ENCODE results near the gene VPS45. TPM values are rescaled to one million over a fixed set of nuclear protein-coding genes. Genes with fewer than 3 reads are reported as not detected.

VPS45 gene
- total RNA-seq, 1 donor from 2014 or later, result 41.5 TPM

DNA sequence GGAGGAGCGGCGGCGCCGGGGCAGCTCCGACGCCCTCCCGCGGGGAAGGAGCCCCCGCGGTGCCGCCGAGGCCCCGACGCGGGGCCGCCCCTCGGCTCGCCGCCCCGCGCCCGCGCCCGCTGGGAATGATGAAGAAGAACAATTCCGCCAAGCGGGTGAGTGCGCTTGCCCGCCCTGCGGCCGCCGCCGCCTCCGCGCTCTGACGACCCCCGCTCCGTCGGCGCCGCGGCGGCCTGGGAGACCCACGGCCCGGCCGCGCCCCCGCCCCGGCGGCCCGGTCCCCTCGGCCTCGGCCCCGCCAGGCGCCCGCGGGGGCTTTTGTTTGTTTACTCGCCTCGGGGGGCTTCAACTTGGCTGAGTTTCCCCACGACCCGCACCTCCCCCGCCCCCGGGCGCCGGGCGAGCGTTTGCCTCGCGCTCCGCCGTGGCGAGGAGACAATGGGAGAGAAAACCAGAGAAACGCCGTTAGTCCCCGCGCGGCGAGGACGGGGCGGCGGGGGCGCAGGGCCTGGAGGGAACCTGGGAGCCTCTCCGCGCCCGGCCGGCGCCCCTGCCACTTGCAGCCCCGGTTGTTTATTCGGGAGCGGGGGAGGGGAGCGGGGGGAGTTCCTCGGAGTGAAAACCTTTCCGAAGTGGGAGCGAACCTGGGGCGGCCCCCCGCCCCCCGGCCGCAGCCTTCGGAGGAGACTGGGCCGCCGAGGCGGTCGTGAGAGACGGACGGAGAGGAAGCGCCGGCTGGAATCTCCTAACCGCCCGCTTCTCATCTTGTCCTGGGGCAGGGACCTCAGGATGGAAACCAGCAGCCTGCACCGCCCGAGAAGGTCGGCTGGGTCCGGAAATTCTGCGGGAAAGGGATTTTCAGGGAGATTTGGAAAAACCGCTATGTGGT is 82.8 kb downstream of the VPS45 start:
- TF ChIP-seq, protein P1, sequence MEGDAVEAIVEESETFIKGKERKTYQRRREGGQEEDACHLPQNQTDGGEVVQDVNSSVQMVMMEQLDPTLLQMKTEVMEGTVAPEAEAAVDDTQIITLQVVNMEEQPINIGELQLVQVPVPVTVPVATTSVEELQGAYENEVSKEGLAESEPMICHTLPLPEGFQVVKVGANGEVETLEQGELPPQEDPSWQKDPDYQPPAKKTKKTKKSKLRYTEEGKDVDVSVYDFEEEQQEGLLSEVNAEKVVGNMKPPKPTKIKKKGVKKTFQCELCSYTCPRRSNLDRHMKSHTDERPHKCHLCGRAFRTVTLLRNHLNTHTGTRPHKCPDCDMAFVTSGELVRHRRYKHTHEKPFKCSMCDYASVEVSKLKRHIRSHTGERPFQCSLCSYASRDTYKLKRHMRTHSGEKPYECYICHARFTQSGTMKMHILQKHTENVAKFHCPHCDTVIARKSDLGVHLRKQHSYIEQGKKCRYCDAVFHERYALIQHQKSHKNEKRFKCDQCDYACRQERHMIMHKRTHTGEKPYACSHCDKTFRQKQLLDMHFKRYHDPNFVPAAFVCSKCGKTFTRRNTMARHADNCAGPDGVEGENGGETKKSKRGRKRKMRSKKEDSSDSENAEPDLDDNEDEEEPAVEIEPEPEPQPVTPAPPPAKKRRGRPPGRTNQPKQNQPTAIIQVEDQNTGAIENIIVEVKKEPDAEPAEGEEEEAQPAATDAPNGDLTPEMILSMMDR (conservative IDR thresholded peaks at IDR 0.05), result no peak
- H3K4me3 Mint-ChIP-seq, result peak overlapping the region; percentile 97
- DNase-seq (ENCODE audit: extremely low spot score, unreplicated experiment), result peak; percentile 76
- H3K27ac Mint-ChIP-seq, result peak overlapping the region; percentile 91
- H3K27me3 Mint-ChIP-seq, result no peaks in the 10 kb centered on the region
- H3K9me3 Mint-ChIP-seq, result no peaks in the 10 kb centered on the region
- H3K4me1 Mint-ChIP-seq (ENCODE audit: unreplicated experiment), result peaks cover 36% of the 10 kb centered on the region
- peaks cover 25% of the 10 kb centered on the region for H3K36me3 Mint-ChIP-seq

DNA sequence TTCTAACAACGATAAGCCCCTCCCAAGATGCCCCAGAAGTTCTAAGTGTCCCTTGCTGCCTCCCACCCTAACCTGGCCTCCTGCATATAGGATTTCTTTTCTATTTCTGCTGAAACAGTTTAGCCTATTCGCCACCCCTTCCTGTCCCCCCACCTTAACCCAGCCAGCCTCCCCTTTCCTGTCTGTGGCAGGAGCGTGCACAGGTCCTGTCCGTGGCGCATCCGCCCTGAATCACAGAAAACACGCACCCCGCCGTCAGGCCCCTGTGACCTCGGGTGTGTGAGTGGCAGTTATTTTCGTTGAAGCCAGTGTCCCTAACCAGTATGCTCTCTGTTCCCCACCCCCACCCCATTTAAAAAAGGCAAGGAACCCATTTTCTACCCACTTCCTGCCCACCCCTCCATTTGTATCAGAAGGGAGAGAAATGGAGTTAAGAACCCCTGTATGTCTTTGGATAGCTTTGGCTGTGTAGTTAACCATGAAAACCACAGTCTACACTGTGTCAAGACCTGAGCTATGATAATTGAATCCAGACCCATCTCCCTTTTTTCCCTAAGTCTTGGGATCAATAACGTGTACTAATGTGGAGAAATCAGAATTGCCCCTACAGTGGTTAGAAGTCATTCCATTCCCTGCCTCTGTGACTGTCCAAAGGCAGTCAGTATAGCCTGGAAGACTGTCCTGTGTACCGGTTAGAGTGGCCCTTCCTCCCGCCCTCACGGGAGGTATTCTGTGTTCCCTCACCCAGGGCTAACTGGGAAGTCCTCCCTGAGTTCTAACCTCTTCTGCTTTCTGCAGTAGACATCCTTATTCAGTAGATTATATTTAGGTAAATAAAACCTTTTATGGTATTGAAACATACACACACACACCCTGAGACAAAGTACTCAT is 84.0 kb downstream of the VPS45 start:
- Mint-ChIP-seq H3K36me3 (peaks cover 31% of the 10 kb centered on the region), H3K27ac (peak overlapping the region; percentile 91), H3K27me3 (no peaks in the 10 kb centered on the region), H3K4me1 (ENCODE audit: unreplicated experiment) (peaks cover 36% of the 10 kb centered on the region), H3K9me3 (no peaks in the 10 kb centered on the region), H3K4me3 (peak overlapping the region; percentile 94)
- DNase-seq (ENCODE audit: extremely low spot score, unreplicated experiment), result no peak
- TF ChIP-seq, protein P1 (conservative IDR thresholded peaks at IDR 0.05), result no peak

DNA sequence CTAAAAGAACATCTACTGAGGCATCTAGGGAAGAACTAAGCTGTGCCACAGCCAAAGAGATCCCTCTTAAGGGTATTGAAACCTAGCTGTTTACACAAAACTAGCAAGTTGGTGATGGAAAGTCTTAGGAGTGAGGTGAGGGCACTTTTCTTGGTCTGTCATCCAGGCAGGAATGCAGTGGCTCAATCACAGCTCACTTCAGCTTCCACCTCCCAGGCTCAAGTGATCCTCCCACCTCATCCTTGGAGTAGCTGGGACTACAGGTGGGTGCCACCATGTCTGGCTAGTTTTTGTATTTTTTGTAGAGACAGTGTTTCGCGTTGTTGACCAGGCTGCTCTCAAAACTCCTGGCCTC is 84.6 kb downstream of the VPS45 start:
- H3K27ac Mint-ChIP-seq, result peak overlapping the region; percentile 91
- H3K36me3 Mint-ChIP-seq, result peaks cover 37% of the 10 kb centered on the region

DNA sequence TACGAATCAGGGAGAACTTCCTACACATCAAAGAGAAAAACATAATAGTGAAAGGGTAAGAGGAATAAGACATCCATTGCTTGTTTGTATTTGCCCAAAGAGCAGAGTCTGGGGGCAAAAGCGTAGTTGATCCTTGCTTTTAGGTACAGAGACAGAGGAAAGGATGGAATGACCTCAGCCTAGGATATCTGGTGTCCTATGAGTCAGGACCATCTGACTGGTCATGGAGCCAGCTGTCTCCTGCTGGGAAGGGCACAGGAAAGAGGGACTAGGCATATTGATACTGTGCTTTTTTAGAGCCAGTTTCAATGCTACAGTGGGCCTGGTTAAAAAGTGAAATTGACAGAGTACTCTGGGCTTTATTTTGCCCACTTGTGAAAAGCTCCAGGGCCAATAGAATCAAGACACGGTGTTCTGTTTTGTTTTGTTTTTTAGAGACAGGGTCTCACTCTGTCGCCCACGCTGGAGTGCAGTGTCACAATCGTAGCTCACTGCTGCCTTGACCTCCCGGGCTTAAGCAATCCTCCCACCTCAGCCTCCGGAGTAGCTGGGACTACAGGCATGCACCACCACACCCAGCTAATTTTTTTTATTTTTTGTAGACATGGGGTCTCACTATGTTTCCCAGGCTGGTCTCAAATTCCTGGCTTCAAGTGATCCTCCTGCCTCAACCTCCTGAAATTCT is 85.3 kb downstream of the VPS45 start:
- TF ChIP-seq, protein P1 (conservative IDR thresholded peaks at IDR 0.05), result no peak
- peak overlapping the region; percentile 80 for H3K4me3 Mint-ChIP-seq
- no peaks in the 10 kb centered on the region for H3K9me3 Mint-ChIP-seq
- H3K36me3 Mint-ChIP-seq, result peaks cover 41% of the 10 kb centered on the region
- no peak for DNase-seq (ENCODE audit: extremely low spot score, unreplicated experiment)
- no peak overlapping the region for H3K27ac Mint-ChIP-seq
- H3K27me3 Mint-ChIP-seq, result no peaks in the 10 kb centered on the region
- peaks cover 33% of the 10 kb centered on the region for H3K4me1 Mint-ChIP-seq (ENCODE audit: unreplicated experiment)

More for the DNA sequence above, 84.6 kb downstream of the VPS45 start:
- peak overlapping the region; percentile 94 for H3K4me3 Mint-ChIP-seq
- H3K27me3 Mint-ChIP-seq, result no peaks in the 10 kb centered on the region
- TF ChIP-seq, protein P1 (conservative IDR thresholded peaks at IDR 0.05), result no peak
- no peaks in the 10 kb centered on the region for H3K9me3 Mint-ChIP-seq
- peaks cover 36% of the 10 kb centered on the region for H3K4me1 Mint-ChIP-seq (ENCODE audit: unreplicated experiment)
- DNase-seq (ENCODE audit: extremely low spot score, unreplicated experiment), result no peak

DNA sequence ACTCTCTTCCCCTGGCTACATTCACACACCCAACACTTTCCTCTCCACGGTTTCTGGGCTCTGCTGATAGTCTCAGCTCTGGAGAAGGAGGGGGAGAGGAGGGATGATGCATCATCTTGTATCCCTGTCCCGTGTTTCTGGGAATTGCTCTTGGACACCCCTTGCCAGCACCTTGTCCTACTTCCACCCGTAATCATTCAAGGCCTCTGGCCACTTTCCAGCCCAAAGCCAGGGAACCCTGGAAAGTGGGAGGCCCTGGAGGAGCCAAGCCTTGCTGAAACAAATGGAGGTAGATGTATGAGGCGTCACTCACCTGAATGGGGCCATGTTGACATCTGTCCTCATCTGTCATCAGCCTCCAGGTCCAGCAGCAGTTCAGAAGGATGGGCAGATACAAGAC is 86.6 kb downstream of the VPS45 start:
- Mint-ChIP-seq H3K27ac (peak overlapping the region; percentile 1), H3K4me1 (ENCODE audit: unreplicated experiment) (peaks cover 22% of the 10 kb centered on the region), H3K4me3 (peak overlapping the region; percentile 61), H3K36me3 (peaks cover 44% of the 10 kb centered on the region), H3K27me3 (no peaks in the 10 kb centered on the region), H3K9me3 (no peaks in the 10 kb centered on the region)
- no peak for DNase-seq (ENCODE audit: extremely low spot score, unreplicated experiment)
- TF ChIP-seq, protein P1 (conservative IDR thresholded peaks at IDR 0.05), result no peak
